CD4-positive, alpha-beta T cell treated with Interleukin-12 subunit alpha and Interleukin-12 subunit beta, for 1 hour (primary cell): ENCODE results near the gene TWF2.

Source experiments
- DNase-seq: peaks from one replicate; pipeline ENCODE4 v3.0.0-alpha.2; 2020

Gene TWF2

DNA sequence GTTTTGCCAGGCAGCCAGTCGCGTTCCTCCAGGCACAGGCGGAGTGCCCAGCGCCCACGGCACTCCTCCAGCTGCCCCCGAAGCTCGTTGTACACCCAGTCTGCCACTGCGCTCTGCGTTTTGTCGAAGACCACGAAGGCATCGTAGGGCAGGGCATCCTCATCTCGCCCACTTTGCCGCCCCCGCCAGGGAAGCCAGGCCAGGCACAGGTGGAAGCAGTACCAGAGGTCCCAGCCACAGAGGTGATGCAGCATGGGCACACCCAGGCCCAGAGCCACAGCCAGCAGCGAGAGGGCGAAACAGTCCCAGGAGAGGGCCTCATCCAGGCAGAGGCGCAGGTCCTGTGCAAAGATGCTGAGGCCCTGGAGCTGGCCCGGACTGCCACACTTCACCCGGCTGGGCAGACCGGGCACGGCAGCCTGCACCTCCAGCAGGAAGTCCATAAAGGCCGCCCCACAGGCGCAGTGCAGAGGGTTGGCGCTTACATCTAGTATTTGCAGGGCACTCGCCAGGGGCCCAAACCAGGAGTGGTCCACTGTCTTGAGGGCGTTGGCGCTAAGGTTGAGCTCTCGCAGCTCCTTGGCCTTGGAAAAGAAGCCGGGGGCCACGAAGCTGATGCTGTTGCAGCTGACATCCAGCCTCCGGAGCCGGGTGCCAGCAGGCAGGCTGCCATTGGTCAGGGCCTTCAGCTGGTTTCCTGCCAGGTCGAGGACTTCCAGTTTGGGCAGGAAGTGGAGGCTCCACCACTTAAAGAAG lies 17.2 kb downstream of the TWF2 start:
- DNase-seq = peak; percentile 70

DNA sequence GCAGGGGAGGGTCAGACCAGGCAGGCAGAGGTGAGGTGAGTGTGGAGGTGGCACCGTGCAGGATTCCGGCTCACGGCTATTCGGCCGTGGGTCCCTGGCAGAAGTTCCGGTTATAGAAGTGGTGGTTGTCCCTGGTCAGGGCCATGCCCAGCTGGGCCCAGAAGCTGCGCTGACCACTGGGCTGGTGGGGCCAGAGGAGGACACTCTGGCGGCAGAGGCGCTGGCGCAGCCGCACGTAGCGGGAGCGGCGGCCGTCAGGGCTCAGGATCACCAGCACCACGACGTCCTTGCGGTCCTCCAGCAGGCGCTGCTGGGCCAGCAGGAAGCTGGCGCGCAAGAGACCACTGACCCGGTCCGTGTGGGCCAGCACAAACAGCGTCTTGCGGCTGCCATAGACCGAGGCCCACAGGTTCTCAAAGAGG lies 17.8 kb downstream of the TWF2 start:
- DNase-seq = no peak

DNA sequence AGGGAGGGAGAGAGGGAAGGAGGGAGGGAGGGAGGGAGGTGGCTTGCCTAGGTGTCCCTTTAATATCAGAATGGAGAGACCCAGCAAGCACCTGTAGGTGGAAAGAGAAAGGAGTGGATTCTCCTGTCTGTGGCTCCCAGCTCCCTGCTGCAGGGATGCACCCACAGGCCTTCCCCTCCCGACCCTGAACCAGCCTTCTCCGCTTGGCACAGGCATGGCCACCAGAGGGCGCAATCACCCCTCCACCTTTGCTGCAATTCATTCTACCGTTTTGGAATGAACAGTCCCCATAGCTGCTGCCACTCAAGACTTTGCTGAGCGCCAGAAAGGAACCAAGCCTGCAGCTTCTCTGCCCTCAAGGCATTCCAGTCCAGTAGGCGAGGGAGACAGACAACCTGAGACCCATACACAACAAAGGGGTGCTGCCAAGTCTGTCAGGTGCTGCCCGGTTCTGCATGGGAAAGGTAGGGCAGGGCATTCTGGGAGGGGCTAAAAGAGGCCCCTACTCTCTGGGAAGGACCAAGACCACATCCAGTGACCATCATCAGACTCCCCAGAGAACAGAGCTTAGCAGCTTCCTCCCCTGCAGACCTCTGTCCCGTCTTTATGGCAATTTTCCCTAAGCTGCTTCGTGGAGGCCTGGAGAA lies 18.5 kb downstream of the TWF2 start:
- DNase-seq = peak; percentile 87

DNA sequence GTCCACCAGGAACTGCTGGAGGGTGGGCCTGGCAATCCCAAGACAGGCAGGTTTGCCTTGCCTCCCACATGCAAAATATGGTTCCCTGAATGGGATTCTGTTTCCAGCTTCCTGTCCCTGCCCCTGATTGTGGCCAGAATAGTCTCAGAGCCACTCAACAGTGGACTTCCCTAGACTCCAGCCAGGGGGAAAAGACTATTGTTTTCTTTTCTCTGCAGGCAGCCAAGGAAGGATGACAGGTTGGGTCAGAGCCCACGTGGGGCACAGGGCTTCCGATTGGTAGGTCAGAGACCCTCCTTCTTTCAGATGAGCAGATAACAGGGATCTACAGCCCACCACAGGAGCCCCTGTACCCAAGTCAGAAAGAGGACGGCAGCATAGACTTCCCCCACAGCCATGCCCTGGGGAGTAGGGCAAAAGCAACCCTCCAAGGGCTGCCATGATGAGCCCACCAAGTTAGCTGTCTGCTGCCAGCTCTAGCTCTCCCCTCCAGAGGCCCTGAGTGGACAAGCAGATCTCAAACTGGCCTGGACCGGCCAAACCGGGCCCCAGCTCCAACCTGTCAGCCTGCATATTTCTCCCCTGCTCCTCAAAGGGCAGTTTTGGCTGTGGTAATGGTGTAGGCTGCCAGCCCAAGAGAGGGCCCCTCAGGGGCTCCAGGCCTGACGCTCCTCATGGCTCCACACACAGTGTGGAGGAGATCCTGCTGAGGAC lies 19.9 kb downstream of the TWF2 start:
- no peak for DNase-seq

DNA sequence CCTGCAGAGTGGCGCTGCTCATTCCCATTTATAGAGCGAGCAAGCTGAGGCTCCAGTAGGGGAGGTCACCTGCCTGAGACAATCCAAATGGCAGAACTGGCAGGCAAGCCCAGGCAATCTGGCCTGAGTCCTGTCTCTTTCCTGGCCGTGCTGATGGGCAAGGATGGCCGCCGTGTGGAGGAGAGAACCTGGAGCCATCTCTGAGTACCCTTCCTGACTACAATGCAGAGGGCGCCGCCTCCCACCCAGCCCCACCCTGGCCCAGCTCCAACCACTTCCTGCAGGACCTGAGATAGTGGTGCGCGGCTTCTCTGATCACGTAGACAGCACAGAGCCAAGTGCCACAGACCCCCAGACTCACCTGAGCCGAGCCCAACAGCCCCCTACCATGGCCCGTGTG lies 20.5 kb downstream of the TWF2 start:
- DNase-seq = peak; percentile 40

DNA sequence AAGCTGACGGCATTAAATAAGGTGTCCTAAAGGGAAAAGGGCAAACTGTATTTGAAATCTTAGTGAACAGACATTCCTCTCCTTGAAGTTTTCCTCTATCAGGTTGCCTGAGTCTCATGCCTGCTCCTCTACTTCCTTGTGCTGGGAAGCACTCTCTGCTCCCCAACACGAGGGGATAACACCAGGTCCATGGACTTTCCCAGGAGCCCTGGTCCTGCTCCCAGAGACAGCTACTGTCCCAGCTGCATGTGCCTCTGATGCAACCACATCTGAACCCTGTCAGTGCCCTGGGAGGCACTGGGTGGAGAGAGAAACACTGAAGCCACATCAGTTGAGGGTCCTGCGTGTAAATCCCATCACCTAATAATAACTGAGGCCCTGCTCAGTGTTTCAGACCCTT lies 20.9 kb downstream of the TWF2 start:
- no peak for DNase-seq

DNA sequence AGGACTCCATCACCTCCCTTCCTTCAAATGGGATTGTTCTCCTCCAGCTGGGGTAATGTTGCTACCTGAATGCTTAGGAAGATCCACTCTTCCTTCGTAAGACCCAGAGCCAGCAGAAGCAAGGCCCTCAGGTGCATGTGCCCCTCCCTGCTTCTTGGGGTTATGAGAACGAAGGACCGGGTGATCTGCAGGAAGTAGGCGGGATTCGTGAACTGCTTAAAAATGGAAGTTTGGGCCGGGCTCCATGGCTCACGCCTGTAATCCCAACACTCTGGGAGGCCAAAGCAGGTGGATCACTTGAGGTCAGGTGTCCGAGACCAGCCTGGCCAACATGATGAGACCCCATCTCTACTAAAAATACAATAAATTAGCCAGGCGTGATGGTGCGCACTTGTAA lies 21.6 kb downstream of the TWF2 start:
- peak; percentile 20 for DNase-seq

DNA sequence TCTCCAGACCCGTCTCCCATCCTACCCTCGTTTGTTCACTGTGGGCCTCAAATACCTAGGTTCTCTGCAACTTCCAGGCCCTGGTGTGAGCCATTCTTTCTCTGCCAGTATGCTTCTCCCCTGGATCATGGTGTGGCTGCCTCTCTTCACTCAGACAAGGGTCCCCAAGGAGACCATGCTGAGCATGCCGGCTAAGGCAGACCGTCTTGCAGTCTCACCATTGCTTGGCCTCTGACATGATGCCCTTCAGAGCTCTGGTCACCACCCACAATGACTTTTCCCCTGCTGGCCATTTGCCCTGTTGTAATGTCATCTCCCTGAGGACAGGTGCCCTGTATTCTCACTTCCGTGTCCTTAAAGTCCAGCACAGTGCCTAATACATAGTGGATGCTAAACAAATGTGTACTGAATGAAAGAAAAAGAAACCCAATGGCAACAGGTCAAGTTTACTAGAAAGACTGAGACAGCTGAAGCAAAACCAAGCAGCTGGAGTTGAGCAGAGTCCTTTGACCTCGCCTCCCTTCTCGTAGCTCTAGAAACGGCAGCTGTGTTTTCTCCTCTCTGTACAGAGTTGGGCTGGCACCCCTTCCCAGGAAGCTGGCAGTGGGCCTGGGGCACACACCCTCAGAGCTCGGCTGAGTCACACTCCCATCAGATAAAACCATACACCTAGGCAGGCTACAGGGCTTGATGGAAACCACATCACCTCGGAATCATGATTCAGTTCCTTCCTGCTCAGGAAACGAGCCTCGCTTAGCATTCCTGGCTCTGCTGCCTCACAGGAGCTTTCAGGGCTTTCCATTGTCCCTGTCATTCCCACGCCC lies 22.2 kb downstream of the TWF2 start:
- DNase-seq = peak; percentile 64

DNA sequence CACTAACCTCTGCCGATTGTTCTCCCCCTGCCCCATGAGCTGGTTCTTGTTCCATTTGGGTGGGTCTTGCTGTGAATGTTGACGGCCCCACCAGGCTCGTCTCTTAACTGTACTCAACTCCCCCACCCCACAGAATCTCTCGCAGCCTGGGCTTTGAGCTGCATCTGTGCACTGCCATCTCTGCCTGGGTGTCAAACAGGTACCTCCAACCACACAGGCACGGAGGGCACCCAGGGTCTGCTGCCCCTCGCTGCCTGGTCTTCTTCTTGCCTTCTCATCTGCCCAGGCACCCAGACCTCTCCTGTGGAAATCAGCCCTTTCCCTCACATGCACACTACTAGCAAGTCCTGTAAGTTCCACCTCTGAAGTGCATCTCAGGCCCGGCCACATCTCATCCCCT lies 23.6 kb downstream of the TWF2 start:
- no peak for DNase-seq

DNA sequence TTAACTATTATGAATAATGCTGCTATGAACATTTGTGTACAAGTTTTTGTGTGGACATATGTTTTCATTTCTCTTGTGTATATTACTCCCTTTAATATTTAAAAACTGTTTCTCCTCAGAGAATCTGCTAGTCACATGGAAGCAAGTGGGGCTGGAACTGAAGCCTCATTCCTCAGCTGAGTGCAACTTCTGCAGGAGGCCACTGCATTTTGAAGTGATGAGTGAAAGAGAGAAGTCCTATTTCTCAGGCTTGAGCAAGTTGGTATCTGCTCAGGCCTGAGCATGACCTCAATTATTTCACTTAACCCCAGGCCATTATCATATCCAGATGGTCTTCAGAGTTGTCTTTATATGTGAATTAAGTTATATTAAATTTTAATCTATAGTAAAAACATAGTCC lies 25.1 kb downstream of the TWF2 start:
- no peak for DNase-seq

DNA sequence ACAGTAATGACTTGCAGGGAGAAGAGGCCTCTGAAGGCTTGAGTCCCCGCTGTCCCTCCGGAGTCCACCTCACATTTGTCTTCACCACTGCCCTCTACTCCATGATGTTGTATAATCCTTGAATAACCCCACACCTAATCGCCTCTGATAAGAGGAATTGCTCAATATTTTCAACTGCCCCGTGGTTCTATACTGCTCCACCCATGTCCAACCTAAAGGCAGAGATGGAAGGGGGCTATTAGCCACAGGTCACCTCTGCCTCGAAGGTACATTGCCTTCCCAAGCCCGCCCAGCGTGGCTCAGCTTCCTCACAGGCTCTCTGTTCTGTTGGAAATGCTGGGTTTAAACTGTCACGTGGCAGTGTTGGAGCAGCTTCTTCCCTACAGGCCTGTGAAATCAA lies 26.0 kb downstream of the TWF2 start:
- DNase-seq = no peak

DNA sequence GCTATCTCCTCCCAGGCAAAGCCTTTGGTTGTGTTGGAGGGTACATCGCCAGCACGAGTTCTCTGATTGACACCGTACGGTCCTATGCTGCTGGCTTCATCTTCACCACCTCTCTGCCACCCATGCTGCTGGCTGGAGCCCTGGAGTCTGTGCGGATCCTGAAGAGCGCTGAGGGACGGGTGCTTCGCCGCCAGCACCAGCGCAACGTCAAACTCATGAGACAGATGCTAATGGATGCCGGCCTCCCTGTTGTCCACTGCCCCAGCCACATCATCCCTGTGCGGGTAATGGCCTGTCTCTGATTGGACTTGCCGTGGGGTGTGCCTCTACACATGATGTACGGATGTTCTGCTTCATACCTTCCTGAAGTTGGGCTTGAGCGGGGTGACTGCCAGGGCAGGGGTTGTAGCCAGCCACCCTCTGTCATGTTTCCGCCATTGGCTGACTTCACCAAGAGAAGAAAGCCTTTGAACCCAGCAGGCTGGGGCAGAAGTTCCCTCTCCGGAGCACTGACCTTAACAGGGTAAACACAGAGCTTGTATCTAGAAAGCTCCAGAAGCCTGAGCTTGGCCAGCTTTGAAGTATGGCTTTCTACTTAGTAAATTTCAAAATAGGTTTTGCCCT lies 27.6 kb downstream of the TWF2 start:
- DNase-seq = no peak

DNA sequence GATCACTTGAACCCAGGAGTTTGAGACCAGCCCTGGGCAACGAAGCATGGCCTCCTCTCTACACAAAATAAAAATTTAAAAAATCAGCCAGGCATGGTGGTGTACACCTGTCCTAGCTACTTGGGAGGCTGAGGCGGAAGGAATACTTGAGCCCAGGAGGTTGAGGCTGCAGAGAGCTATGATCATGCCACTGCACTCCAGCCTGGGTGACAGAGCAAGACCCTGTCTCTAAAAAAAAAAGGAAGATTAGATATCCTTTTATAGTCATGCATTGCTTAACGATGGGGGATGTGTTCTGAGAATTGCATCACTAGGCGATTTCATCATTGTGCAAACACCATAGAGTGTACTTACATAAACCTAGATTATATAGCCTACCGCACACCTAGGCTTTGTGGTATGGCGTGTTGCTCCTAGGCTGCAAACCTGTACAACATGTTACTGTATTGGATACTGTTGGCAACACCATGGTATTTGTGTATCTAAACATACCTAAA lies 28.4 kb downstream of the TWF2 start:
- no peak for DNase-seq

DNA sequence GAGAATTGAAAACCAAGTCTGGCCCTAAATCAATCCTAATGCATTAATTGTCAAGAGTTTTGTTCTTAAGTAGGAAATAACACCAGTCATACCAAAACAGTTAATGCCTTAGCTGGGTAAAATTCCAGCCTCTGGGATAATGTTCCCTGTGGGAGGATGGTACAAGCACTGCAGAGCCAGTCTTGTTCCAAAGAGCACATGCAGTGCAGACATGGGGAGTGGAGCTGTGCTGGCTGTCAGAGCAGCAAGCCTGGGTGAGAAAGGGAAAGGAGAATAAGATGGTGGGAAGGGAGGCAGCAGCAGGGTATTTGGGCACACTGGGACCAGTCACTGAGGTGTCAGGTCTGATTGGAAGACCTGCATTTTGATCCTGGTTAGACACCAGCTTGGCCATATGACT lies 28.9 kb downstream of the TWF2 start:
- DNase-seq = no peak

DNA sequence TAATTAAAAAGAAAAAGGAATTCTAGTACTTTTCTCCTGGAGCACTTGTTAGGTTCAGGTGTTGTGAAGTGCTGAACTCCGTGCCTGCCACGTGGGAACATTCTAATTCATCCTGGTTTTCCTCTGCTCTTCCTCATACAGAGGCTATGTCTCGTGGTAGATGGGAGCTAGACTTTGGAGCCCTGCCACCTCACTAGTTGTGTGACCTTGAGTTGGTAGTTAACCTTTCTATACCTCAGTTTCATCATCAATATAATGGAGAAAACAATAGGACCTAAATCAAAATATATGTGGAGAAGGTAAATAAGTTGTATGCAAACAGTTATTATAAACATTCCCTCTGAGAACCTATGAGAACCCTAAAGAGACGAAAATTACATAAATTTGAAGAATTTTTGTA lies 30.4 kb downstream of the TWF2 start:
- DNase-seq = no peak

DNA sequence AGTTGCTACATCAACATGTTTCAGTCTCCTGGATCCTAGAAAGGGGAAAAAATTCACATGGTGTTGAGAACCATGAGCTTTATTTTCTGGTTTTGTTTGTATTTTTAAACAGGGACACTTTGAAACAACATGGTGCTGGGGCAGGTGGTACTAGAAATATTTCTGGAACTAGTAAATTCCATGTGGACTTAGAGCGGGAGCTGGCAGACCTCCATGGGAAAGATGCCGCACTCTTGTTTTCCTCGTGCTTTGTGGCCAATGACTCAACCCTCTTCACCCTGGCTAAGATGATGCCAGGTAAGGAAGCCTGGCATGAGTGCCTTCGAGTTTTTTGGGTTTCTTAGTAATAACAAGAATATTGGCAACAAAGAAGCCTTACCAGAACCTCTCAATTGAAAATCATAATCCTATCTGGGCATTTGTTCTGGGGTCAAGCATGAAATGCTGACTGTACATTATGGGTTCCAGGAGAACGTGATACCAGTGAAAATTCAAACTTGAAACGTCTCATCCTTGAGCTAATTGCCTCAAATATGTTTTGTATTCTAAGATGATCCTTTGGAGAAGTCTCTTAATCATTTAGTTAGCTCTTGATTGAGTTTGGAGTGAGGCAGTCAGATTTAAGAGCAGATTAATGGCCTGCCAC lies 33.1 kb downstream of the TWF2 start:
- no peak for DNase-seq

DNA sequence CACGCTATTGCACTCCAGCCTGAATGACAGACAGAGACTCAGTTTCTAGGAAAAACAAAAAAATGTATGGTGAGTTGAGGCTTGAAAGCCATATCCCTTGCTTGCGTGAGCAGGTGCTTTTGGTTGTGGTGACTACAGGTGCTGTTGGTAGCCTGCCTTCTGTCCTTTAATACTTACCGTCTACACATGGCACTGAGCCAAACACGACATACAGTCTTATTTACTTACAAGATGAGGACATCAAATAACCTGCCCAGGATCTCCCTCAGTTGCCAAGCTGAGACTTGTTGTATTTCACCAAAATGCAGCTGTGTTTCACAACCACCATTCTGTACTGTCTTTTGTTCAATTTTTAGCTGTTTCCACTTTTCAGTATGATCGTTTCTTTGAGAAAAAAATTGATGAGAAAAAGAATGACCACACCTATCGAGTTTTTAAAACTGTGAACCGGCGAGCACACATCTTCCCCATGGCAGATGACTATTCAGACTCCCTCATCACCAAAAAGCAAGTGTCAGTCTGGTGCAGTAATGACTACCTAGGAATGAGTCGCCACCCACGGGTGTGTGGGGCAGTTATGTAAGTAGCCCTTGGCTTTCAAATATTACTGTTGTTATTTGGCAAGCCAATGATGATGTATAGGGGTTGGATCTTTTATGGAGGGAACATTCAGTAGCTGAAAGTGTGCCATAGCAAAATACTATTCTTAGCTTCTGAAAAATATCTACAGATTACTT lies 34.5 kb downstream of the TWF2 start:
- no peak for DNase-seq

DNA sequence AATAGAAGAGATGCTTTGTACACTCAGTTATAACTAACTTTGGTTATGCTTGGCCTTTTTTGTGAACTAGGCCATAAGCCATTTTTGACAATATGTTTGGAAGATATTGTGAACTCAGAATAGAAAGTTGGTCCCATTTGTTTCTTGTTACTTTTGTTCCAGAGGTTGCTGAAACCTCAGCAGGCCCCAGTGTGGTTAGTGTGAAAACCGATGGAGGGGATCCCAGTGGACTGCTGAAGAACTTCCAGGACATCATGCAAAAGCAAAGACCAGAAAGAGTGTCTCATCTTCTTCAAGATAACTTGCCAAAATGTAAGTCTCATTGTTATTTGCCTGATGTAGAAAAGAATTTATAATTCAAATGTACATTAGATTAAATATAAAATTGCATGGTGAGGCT lies 35.3 kb downstream of the TWF2 start:
- DNase-seq = no peak

DNA sequence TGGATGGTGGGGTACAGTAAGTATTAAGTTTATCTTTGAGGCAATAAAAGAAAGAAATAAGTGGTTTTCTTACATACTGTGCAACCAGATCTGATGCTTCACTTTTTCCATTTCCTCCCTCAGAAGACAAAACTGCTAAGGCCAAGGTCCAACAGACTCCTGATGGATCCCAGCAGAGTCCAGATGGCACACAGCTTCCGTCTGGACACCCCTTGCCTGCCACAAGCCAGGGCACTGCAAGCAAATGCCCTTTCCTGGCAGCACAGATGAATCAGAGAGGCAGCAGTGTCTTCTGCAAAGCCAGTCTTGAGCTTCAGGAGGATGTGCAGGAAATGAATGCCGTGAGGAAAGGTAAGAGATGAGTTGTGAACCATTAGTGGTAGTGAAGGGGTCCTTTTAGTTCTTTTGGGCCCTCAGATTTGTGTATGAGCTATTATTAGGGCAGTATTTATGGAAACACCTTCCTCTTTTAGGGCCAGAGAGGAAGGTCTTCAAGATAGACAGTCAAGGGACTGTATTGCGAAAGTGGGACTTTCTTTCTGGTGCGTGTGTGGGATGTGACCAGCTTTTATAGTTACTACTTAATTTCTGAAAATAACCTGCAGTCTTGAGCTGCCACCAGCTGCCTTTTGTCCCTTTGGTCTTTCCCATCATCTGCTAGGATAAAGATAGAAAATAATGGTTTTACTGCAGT lies 36.4 kb downstream of the TWF2 start:
- DNase-seq = no peak

DNA sequence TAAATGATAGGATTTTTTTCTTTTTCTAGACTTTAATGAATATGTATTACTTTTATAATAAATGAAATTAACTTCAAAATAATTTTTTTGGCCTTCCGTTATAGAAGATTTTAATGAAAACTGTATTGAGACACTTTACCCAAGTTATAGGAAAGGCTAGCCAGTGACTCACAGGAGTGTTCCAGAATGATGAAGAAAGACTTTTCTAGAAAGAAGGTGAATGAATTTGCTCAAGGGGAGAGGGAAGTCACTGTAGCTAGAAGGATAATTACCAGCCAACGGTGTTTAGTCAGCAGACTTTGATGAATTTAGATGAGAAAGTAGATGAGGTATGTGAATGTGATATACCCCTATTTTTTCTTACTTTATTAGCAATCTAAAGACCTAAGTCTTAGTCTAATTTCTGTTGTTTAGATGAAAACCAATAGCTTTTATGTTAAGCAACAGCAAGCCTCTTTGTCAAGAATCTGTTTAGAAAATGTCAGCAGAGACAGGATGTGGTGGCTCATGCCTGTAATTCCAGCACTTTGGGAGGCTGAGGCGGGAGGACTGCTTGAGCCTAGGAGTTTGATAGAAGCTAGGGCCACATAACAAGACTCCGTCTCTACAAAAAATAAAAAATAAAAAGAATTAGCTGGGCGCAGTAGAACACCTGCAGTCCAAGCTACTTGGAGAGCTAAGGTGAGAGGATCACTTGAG lies 37.8 kb downstream of the TWF2 start:
- no peak for DNase-seq
